Retinal pigment epithelial cell (primary cell): ENCODE results near the gene ZNF383.
"Not testable (repeated sequence)": the region's sequence is repeated elsewhere in the genome, so short reads cannot be mapped to it uniquely, and the experiment has no call there.

Source experiments
- DNase-seq: peaks from one replicate; pipeline ENCODE4 v3.0.0-alpha.2; 2010; ENCODE audit warnings: low read depth
- H3K4me3 ChIP-seq: 2 replicates; pipeline ENCODE4 v1.5.1; 2011; ENCODE audit warnings: mild to moderate bottlenecking, low read length, control low read depth, moderate library complexity

Gene ZNF383

DNA sequence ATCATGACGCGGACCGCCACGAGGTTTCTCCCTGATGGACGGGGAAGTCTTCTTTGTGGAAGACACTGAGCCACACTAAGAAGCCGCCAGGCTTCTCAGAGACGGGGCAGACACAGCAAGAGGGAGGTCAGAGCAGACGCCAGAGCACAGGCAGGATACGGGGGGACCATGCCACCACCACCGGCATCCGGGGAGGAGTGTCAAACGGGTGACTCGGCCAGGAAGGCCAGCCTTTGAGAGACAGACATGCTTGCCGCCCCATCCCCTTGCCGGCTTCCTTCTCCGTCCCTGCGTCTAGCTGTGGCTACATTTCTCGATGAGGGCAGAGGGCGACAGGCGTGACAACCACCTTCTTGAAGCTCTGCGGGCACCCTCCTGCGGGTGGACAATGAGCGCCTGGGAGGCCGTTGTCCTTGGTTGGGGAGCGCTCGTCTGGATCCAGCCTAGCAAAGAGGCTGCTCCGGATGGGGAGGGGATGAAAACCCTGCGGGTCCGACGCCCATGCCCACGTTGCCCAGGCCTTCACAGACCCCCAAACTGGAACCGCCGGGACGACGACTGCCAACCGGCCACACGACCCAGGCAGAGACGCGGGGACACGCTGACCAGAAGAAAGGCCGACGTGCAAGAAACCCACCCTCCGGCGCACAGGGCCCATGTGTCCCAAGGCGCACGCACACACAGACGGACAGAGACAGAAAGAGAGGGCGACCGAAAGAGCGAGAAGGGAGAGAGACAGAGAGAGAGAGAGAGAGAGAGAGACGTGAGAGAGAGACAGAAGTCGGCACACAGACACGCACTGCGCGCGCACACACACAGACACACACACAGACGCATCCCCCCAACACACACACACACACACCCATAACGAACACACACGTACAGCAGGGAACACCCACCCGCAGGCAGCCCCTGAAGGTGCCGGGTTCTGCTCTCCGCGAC, 75.3 kb downstream of the ZNF383 start:
- not testable (repeated sequence) for H3K4me3 ChIP-seq, DNase-seq

DNA sequence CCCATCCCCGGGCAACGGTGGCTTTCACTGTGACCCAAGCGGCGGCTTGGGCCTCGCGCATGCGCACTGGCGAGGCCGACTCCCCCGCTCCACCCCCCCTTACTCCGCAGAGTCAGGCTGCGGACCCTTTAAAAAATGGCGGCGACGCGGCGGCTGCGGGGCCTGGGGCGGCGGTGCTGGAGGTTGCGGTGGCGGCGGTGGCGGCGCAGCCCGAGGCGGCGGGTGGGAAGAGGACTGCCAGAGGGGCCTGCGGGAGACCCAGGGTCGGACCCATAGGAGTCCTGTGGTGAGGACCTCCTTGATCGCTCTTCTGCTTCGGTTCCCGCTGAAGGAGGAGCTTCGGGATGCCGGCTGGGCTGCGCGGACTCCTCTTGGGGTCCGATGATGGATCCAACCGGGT, 76.2 kb downstream of the ZNF383 start:
- H3K4me3 ChIP-seq, DNase-seq: not testable (repeated sequence)
